ENCODE measurements around the gene STAU1.
A peak's percentile ranks its signal among the peaks of the same experiment; 100 is the strongest.
"Not testable (repeated sequence)": the region's sequence is repeated elsewhere in the genome, so short reads cannot be mapped to it uniquely, and the experiment has no call there.

STAU1 gene

DNA sequence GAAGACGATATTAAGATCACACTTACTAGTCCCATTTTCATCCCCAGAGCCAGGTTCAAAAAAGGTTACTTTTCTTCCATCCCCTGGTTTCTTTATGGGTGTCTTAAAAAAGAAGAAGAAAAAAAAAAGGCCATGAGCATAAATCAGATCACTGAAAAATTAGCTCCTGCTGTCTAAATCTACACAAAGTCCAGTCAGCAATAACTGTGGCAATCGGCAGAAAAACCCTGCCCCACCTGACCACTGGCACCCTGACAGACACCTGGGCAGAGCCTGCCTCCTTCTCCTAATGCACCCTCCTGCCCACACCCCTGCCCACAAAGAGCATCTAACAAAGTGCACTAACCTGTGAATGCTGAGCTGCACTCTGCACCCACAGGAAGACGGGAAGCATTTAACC is 69.8 kb downstream of the STAU1 start:
- no peak for DNase-seq (ENCODE audit: low spot score)

DNA sequence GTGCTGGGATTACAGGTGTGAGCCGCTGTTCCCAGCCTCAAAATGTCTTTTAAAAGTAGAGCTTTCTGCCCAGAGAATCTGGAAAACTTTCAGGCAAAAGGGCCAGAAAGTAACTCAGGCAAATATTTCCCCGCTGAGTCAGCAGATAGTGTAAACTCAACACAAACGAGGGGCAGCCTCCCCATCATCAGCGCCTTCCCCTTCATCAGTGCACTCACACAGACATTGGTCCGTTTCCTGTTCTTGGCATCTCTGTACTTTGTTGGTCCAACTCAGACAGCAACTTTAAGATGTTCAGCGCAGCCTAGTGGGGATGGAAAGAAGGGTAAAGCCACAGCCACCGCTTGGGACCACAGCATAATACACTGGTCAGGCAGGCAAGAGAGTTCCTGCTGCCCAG is 72.6 kb downstream of the STAU1 start:
- DNase-seq (ENCODE audit: low spot score) = no peak

DNA sequence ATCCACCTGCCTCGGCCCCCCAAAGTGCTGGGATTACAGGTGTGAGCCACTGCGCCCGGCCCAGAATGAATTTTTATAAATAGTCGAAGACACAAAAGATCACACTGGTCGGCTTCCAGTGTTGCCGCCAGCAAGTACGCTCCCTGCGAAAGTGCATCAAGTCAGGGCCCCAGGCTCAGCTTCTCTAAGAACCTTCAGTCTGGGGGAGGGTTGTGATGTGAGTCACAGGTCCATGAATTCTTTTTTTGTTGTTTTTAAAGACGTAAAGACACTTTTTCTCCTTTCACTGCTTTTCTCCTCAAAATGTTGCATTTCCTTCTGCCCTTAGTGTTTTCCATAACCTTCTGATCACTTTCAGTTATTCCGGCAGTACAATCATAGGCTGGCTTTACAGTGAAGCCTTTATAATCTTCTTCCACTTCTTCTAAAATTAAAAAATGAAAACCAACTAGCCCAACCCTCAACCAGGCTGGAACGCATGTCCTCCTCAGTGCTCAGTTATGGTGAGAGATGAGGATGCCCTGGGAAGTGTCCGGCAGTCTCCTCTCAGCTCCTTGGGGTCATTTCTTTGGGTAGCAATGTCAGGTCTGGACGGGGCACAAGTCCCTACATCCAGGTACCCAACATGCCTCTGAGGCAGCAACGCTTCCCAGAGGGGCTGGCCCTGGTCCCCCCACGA is 75.4 kb downstream of the STAU1 start:
- DNase-seq (ENCODE audit: low spot score) = no peak

DNA sequence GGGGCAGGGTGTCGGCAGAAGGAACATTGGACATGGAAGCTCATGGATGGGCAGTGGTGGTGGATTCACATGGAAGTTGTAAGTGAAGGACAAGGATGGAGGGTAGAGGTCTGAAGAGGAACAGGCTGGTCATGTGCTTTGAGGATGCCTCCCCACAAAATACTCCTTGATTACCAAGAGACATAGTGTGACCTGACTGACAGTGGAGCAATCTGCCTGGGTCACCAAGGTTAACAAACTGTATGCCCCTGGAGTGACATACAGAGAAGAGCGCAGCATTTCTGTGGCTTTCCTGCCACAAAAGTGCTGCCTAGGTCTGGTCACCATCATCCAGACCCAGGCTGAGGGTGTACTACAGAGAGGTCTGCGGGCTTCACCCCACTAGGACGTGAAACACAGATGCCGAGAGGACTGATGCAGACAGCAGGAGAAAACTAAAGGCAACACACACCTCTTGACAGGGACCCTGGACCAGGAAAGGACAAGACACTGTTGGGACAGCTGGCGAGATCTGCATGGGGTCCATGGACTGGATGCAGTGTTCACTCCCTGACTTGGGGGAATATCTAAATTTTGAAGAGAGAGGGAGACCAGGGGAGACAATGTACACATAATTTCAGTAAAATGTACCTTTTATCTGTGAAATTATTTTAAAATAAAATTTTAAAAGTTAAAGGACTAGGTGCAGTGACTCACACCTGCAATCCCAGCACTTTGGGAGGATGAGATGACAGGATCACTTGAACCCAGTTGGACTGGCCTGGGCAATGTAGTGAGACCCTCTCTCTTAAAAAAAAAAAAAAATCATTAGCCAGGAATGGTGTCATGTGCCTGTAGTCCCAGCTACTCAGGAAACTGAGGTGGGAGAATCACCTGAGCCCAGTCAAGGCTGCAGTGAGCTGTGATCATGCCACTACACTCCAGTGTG is 77.1 kb downstream of the STAU1 start:
- no peak for DNase-seq (ENCODE audit: low spot score)

DNA sequence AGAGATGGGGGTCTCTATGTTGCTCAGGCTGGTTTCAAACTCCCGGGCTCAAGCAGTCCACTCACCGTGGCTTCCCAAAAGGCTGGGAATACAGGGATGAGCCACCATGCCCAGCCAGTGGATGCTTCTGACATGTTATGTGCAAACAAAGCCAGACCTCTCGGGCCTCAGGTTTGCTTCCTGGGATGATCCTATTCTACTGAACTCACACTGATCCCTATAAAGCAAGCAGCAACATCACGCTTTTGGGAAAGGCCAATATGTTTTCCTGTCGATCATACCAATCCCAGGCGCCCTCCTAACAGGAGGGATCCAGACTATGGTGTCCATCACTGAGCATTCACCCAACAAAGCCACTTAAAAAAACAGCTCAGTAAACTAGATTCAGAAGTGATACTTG is 81.8 kb downstream of the STAU1 start:
- DNase-seq (ENCODE audit: low spot score) = no peak

DNA sequence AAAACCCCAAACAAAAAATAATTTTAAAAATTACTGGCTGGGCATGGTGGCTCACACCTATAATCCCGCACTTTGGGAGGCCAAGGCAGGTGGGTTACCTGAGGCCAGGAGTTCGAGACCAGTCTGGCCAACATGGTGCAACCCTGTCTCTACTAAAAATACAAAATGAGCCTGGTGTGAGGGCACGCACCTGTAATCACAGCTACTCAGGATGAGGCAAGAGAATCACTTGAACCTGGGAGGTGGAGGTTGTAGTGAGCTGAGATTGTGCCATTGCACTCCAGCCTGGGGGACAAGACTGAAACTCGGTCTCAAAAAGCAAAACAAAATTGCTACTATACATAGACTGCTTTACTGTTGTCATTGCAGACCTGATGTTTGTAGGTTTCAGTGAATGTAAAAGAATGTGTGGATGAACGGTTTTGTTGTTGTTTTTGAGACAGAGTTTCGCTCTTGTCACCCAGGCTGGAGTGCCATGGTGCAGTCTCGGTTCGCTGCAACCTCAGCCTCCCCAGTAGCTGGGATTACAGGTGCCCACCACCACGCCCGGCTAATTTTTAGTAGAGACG is 83.1 kb downstream of the STAU1 start:
- DNase-seq (ENCODE audit: low spot score) = not testable (repeated sequence)

DNA sequence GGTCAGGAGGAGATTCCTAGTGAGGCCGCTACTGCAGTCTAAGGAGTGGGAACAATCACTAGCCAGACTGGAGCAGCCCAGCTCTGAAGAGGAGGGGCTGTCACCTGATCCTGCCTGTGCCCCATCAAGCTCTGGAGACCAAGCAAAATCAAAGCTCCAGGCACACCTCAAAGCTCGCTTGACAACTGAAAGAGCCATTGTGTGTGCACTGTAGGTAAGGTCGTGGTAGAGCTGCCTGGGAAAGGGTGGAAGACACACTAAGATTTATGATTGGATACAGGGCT is 83.8 kb downstream of the STAU1 start:
- peak; percentile 54 for DNase-seq (ENCODE audit: low spot score)

DNA sequence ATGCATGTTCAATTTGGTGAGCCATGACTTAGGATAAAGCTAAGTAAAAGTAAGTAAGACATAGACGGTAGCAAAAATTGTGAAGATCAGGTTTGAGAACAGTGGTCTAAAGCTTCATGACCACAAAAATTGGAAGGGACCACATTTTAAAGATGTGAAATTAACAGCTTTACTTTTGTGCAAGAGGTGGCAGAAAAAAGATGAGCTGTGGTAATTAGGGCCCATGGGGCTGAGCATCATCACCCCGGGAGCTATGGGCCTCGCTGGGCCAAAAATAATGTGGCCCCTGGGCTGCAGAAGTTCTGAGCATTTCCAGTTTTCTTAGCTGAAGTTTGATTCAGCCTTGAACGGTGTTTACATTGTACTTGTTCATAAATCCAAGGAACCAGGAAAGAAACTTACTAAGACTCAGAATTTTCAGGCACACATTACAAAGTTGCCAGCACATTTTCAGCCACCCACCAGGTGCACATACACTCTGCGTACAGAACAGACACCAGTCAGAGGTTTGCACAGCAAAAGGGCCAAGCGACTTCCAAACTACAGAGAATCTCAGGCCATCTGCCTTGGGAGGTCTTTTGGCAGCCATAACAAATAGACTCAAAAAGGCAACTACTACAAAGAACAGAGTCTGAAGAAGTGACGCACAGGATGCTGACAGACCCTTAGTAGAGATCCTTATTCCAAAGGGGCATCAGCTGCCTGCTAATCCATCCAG is 84.3 kb downstream of the STAU1 start:
- no peak for DNase-seq (ENCODE audit: low spot score)

DNA sequence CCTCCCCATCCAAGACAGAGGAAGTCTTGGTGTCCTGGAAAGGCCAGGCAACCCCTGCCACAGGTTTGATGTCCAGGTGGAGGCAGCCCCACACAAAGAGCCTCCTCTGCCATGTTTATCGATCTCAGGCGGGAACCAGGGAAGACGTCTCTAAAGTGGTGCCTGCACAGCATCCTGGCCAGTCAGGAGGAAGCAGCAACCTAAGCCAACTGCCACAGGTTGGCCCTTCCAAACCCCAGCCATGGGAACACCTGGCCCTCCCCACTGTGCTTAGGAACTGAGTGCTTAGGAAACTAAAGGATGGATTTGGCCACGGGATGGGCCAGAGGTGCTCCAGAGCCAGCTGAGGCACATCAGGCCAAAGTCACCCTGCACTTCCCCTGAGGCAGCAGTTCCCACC is 85.1 kb downstream of the STAU1 start:
- no peak for DNase-seq (ENCODE audit: low spot score)

DNA sequence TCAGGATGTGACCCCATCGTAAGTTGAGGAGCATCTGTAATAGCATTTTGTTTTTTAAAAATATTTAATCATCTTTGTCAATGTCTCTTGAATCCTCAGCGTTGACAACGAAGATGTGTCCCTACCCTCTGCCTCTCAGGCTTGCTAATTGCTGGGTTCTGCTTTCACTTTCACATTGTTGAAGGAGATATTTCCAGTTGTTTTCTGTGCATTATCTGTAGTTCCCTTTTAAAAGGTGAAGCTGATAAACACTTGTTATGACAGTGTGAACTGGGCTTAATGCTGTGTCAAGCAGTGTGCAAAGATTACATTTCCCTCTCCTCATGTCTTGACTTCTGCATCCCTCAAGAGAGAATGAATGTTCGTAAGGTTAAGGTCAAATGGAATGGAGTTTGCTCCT is 87.2 kb downstream of the STAU1 start:
- DNase-seq (ENCODE audit: low spot score) = no peak

DNA sequence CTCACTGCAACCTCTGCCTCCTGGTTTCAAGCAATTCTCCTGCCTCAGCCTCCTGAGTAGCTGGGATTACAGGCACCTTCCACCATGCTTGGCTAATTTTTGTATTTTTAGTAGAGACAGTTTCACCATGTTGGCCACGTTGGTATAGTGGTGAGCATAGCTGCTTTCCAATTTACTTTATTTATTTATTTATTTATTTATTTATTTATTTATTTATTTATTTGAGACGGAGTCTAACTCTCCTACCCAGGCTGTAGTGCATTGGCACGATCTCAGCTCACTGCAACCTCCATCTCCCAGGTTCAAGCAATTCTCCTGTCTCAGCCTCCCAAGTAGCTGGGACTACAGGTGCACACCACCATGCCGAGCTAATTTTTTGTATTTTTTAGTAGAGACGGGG is 87.8 kb downstream of the STAU1 start:
- not testable (repeated sequence) for DNase-seq (ENCODE audit: low spot score)

DNA sequence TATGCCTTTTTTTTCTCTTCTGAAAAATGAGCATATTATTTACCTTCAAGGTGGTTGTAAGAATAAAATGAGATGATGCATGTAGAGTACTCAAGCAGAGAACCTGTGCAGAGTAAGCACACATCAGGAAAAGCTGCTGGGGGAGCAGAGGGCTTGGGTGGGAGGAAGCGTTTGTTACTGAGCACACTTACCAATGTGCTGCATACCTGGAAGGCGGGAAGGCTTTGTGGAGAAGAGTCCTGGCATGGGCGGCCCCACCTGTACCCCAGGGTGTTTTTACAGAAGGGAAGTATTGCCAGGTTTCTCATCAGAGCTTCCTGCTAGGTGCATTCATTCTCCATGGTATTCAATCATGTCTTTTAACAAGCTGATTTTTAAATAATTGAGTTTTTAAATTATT is 89.1 kb downstream of the STAU1 start:
- no peak for DNase-seq (ENCODE audit: low spot score)

DNA sequence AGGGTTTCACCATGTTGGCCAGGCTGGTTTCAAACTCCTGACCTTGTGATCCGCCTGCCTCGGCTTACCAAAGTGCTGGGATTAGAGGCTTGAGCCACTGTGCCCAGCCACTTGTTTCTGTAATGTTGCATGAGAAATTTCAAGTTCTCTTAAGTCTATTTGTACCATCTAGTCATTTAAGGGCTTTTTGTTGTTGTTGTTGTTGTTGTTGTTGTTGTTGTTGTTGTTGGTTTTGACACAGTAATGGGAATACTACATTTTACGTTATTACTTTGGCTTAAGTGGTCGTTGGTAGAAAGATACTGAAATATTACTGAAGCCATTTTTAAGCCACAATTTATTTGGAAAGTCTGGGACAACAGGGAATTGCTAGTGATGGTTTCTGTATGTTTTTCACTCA is 90.0 kb downstream of the STAU1 start:
- DNase-seq (ENCODE audit: low spot score) = no peak

DNA sequence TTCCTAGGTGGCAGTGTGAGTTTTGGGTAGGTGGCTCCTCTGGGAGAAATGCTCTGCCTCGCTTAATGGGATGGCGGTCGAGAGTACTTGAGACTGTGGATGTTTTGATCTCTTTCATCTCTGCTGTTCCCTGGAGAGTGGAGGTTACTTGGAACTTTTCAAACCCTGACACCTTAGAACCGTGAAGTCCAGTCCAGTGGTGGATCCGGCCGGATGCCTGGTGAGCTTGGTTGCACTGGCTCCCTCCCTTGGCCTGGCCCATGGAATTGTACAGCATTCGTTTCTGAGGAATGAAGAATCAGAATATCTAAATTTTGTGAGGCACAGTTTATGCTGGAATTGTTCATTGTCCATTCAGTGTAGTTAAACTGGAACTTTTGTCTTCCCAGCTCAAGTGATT is 91.0 kb downstream of the STAU1 start:
- no peak for DNase-seq (ENCODE audit: low spot score)

DNA sequence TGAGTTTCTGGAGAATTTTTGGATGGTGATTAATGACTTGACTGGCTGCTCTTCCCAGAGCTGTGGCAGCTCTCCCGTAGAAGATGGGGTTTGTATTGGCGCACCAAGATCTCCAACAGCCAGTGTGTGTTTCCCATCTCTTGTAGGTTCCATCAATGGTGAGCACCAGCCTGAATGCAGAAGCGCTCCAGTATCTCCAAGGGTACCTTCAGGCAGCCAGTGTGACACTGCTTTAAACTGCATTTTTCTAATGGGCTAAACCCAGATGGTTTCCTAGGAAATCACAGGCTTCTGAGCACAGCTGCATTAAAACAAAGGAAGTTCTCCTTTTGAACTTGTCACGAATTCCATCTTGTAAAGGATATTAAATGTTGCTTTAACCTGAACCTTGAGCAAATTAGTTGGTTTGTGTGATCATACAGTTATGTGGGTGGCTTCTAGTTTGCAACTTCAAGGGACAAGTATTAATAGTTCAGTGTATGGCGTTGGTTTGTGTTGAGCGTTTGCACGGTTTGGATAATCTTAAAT is 91.9 kb downstream of the STAU1 start:
- no peak for DNase-seq (ENCODE audit: low spot score)

DNA sequence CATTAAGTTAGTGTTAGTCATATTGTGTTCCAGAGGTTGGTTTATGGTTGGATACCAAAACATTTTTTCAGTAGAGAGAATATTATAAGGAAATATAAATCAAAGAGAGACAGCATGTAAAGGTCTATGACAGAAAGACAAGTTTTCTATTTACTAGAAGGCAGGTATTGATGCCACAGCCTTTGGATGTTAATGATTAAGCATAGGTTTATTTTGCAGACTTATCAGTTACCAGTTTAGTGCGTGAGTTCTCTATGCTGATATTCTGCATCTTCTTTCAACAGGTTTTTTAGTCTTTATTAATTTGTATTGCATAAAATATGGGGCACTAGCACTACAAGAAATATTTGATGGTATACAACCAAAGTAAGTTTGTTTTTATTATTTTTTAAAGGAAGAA is 96.4 kb downstream of the STAU1 start:
- no peak for DNase-seq (ENCODE audit: low spot score)

DNA sequence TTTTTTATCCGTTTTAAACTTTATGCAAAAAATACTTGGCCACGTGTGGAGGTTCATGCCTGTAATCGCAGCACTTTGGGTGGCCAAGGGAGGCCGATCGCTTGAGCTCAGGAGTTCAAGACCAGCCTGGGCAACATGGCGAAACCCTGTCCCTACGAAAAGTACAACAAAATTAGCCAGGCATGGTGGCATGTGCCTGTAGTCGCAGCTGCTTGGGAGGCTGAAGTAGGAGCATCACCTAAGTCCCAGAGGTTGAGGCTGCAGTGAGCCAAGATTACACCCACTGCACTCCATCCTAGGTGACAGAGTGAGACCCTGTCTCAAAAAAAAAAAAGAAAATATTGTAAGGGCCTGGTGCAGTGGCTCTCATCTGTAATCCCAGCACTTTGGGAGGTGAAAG is 97.0 kb downstream of the STAU1 start:
- DNase-seq (ENCODE audit: low spot score) = no peak

DNA sequence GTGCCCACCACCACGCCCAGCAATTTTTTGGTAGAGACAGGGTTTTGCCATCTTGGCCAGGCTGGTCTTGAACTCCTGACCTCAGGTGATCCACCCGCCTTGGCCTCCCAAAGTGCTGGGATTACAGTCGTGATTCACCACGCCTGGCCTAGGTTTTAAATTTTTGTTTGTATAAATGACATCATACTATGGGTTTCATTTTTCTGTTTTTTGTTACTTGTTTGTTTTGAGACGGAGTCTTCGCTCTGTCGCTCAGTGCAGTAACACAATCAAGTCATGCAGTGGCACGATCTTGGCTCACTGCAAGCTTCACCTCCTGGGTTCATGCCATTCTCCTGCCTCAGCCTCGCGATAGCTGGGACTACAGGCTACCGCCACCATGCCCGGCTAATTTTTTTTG is 105.8 kb downstream of the STAU1 start:
- not testable (repeated sequence) for DNase-seq (ENCODE audit: low spot score)

DNA sequence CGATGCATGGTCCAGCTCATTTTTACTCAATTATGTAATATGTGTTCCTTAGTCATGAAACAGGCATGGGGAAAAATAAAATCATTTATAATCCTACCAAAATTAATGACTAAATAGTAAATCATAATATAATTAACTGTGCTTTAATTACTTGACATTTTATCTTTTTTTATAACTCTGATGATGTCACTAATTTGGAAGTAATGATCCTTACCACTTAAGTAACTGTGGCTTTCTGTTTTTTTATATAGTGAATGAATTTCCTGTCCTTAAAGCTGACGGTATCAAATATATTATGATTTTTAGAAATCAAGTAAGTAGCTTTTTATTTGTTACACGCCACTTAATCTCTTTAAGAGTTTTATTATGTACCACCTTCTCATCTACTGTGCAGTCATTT is 109.8 kb downstream of the STAU1 start:
- DNase-seq (ENCODE audit: low spot score) = no peak

DNA sequence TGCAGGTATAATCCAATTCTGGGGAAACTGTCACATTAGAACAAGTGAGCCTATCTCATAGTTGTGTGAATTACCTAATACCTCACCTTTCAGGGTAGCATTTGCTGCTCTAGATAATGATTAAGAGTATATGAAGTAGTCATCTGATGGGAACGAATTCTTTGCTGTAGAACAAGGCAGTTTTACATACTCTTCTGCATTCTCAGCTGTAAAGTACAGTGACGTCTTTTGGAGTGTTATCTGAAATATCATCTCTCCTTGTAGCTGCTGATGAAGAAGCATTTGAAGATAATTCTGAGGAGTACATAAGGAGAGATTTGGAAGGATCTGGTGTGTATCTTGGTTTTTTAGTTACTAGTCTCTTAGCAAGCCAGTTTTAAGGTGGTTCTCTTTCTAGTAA is 113.6 kb downstream of the STAU1 start:
- DNase-seq (ENCODE audit: low spot score) = no peak

Data from ecto neural progenitor cell (in vitro differentiated cells).